ENCODE results near the gene PCK2. TPM values are rescaled to one million over a fixed set of nuclear protein-coding genes. Genes with fewer than 3 reads are reported as not detected.

Gene PCK2
- total and polyA plus RNA-seq, 2 of the 13 experiments (the other 11 are each of a cell fraction or from before 2014, with no cell fraction given) = 129 to 272 TPM

DNA sequence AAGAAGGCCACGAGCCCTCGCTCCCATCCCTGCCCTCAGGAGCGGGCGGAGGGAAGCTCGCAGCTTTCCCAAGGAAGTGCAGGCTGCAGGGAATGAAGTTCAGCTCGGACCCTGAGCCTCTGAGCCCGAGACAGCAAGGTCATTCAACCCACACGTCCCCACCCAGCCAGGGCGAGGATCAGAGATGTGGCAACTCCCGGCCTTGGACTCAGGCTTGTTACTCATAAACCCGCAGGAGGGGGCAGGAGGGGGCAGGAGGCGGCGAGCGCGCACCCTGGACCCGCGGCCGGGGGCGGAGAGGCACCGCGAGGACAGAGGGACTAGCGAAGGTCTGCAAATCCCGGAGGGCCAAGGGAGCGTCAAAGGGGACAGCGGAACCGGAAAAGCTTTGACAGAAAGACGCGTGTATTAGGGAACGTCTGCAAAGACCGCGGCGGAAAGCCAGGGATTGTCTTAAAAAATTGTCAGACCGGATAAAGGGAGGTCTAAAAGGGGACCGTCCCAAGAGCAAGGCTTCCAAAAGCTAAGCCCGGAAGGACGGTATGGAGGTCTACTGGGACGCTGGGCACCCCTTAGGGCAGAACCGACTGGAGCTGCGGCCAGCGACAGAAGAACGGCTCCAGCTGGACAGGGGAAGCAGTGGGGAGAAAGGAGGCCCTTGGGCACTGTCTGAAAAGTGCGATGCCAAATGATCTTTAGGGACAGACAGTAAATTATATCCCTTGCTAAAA, 19.9 kb downstream of the PCK2 start (continued):
- TF ChIP-seq, protein P1, sequence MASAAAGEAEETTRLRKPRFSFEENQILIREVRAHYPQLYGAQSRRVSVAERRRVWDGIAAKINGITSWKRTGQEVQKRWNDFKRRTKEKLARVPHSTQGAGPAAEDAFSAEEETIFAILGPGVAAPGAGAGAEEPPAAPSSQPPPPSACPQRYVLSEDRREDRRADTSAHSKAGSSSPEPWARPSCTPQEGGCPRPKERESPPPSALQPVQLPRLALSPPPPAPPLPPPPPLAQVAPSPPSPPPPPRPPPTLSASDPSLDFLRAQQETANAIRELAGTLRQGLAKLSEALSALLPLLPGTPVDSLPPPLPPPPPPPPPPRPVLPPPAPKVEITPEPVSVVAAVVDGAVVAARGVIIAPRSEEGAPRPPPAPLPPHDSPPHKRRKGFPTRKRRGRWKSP (CRISPR knock-in tag; IDR thresholded peaks at IDR 0.05) = no peak
- TF ChIP-seq PRMT3 (CRISPR knock-in tag; IDR thresholded peaks at IDR 0.05; ENCODE audit: borderline replicate concordance, low read depth) = no peak
- 0 out of 2 replicates have a peak, but pooled peaks have one; percentile 25 for TF ChIP-seq LCORL (IDR thresholded peaks at IDR 0.05)
- peak; percentile 99 for TF ChIP-seq LCORL (CRISPR knock-in tag; IDR thresholded peaks at IDR 0.05)
- peak; percentile 78; the same call in 1 of the 2 replicates for TF ChIP-seq SMAD9 (CRISPR knock-in tag; IDR thresholded peaks at IDR 0.05)
- TF ChIP-seq HDAC1 (CRISPR knock-in tag; IDR thresholded peaks at IDR 0.05) = no peak
- no peak; the same call in 1 of the 2 replicates for TF ChIP-seq MAFF (IDR thresholded peaks at IDR 0.05; ENCODE audit: low read depth, low read length)
- TF ChIP-seq, protein P2, sequence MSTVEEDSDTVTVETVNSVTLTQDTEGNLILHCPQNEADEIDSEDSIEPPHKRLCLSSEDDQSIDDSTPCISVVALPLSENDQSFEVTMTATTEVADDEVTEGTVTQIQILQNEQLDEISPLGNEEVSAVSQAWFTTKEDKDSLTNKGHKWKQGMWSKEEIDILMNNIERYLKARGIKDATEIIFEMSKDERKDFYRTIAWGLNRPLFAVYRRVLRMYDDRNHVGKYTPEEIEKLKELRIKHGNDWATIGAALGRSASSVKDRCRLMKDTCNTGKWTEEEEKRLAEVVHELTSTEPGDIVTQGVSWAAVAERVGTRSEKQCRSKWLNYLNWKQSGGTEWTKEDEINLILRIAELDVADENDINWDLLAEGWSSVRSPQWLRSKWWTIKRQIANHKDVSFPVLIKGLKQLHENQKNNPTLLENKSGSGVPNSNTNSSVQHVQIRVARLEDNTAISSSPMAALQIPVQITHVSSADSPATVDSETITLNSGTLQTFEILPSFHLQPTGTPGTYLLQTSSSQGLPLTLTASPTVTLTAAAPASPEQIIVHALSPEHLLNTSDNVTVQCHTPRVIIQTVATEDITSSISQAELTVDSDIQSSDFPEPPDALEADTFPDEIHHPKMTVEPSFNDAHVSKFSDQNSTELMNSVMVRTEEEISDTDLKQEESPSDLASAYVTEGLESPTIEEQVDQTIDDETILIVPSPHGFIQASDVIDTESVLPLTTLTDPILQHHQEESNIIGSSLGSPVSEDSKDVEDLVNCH (CRISPR knock-in tag; IDR thresholded peaks at IDR 0.05) = peak; percentile 10; the same call in 1 of the 2 replicates
- peak; percentile 91; the same call in 1 of the 2 replicates for TF ChIP-seq GZF1 (CRISPR knock-in tag; IDR thresholded peaks at IDR 0.05)
- TF ChIP-seq, protein P3, sequence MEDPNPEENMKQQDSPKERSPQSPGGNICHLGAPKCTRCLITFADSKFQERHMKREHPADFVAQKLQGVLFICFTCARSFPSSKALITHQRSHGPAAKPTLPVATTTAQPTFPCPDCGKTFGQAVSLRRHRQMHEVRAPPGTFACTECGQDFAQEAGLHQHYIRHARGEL (CRISPR knock-in tag; IDR thresholded peaks at IDR 0.05) = peak; percentile 38
- TF ChIP-seq, protein P4, sequence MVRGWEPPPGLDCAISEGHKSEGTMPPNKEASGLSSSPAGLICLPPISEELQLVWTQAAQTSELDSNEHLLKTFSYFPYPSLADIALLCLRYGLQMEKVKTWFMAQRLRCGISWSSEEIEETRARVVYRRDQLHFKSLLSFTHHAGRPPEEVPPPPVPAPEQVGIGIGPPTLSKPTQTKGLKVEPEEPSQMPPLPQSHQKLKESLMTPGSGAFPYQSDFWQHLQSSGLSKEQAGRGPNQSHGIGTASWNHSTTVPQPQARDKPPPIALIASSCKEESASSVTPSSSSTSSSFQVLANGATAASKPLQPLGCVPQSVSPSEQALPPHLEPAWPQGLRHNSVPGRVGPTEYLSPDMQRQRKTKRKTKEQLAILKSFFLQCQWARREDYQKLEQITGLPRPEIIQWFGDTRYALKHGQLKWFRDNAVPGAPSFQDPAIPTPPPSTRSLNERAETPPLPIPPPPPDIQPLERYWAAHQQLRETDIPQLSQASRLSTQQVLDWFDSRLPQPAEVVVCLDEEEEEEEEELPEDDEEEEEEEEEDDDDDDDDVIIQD (CRISPR knock-in tag; IDR thresholded peaks at IDR 0.05; ENCODE audit: low read depth) = peak; percentile 99
- TF ChIP-seq, protein P5, sequence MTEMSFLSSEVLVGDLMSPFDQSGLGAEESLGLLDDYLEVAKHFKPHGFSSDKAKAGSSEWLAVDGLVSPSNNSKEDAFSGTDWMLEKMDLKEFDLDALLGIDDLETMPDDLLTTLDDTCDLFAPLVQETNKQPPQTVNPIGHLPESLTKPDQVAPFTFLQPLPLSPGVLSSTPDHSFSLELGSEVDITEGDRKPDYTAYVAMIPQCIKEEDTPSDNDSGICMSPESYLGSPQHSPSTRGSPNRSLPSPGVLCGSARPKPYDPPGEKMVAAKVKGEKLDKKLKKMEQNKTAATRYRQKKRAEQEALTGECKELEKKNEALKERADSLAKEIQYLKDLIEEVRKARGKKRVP (CRISPR knock-in tag; IDR thresholded peaks at IDR 0.05) = no peak
- TF ChIP-seq, protein P6, sequence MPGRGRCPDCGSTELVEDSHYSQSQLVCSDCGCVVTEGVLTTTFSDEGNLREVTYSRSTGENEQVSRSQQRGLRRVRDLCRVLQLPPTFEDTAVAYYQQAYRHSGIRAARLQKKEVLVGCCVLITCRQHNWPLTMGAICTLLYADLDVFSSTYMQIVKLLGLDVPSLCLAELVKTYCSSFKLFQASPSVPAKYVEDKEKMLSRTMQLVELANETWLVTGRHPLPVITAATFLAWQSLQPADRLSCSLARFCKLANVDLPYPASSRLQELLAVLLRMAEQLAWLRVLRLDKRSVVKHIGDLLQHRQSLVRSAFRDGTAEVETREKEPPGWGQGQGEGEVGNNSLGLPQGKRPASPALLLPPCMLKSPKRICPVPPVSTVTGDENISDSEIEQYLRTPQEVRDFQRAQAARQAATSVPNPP (CRISPR knock-in tag; IDR thresholded peaks at IDR 0.05) = peak; percentile 84
- TF ChIP-seq KDM5B (CRISPR knock-in tag; IDR thresholded peaks at IDR 0.05; ENCODE audit: borderline replicate concordance) = peak; percentile 97; the same call in 1 of the 2 replicates
- TF ChIP-seq GTF2F1 (IDR thresholded peaks at IDR 0.05; ENCODE audit: low read length) = peak; percentile 69; the same call in 1 of the 2 replicates
- TF ChIP-seq, protein P7, sequence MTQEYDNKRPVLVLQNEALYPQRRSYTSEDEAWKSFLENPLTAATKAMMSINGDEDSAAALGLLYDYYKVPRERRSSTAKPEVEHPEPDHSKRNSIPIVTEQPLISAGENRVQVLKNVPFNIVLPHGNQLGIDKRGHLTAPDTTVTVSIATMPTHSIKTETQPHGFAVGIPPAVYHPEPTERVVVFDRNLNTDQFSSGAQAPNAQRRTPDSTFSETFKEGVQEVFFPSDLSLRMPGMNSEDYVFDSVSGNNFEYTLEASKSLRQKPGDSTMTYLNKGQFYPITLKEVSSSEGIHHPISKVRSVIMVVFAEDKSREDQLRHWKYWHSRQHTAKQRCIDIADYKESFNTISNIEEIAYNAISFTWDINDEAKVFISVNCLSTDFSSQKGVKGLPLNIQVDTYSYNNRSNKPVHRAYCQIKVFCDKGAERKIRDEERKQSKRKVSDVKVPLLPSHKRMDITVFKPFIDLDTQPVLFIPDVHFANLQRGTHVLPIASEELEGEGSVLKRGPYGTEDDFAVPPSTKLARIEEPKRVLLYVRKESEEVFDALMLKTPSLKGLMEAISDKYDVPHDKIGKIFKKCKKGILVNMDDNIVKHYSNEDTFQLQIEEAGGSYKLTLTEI (CRISPR knock-in tag; conservative IDR thresholded peaks at IDR 0.05) = no peak
